ENCODE measurements around the gene MRPS15.
"Not testable (repeated sequence)": the region's sequence is repeated elsewhere in the genome, so short reads cannot be mapped to it uniquely, and the experiment has no call there.

The MRPS15 gene

DNA sequence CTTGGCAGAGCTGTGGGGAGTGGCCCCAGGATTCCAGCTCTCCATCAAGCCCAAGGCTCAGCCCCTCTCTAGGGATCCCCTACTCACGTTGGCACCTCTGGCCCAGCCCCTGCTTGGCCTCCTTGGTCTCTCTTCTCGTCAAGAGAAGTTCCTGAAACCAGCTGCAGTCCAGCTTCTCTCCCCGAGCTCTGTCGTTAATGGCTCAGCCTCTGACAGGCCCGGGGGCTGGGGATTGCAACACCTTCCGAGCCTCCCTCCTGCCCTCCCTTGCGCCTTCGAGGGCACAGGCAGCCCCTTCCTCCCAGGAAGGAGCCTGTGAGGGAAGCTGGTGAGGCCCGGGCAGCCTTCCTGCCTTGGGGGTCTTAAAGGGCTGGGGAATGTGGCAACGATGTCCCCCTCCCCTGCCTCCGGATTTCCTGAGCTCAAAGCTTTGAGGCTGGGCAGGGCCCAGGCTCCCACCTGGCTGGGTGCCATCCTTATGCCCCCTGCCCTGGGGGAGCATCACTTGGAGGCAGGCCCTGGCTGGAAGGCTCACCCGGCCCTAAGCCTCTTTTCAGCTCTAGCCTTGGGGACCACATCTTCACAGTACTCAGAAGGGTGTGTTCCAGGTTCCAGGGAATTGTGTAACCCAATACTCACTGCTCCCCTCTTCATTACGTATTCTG, 18.7 kb upstream of the MRPS15 start, which contains the start of gene CSF3R:
TSS of gene CSF3R (minus strand) at position 190 of the 665 bp plus-strand sequence. CDS start 3,417 bp downstream, outside the sequence.
- DNase-seq (ENCODE audit: low read depth) = no peak

DNA sequence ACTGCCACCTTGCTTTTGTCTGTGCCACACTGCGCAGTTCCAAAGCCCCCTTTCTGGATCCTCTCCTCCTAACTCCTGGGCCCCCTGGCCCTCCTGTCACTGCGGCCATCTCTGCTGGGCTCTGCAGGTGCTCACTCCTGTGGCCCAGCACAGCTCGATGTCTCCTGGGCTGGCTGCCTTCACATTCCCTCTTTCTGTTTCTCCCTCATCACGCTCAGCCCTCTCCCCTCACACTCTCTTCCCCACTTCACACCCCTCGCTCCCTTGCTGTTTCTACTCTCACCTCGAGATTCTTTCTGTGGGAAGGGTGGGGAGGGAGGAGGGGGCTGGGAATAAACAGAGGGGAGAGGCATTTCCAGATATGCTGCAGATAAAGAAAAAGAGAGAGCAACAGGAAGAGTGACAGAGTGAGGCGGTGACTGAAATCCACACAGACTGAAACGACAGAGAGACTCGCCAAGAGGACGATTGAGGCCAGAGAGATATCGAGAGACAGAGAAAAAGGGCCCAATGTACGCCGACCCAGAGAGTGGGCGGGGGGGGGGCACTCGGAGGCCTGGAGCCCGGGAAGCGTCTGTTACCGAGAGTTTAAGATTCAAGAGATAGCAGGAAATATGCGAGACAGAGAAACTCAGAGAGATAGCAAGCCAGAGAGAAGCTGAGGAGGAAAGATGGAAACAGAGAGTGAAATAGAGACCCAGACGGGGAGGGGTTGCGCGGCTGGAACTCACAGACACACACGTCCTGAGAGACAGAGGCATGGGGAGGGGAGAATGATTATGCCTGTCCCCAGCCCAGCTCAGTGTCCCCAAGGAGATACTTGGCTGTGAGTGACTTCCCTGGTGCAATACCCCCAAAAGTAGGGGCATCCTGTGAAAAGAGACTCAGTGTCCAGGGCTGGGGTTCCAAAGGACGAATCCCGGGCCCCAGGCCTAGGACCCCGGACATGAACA, 17.9 kb upstream of the MRPS15 start:
- DNase-seq (ENCODE audit: low read depth) = no peak

DNA sequence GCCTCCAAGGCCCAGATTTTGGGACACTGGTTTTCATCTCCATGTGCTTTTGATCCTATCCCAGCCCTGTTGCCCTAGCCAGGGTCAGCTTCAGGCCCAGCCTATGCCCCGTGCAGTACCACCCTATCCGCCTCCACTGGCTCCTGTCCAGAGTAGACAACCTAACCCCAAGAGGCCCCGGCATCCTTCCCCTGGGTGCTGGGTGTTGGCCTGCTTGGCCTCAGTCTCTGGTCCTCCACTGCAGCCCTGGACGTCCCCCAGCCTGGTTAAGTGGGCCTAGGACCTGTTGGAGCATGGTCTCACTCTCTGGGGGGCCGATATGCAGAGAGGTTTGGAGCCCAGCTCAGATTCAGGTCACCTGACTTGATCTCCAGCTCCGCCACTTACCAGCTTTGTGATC, 16.9 kb upstream of the MRPS15 start:
- no peak for DNase-seq (ENCODE audit: low read depth)

DNA sequence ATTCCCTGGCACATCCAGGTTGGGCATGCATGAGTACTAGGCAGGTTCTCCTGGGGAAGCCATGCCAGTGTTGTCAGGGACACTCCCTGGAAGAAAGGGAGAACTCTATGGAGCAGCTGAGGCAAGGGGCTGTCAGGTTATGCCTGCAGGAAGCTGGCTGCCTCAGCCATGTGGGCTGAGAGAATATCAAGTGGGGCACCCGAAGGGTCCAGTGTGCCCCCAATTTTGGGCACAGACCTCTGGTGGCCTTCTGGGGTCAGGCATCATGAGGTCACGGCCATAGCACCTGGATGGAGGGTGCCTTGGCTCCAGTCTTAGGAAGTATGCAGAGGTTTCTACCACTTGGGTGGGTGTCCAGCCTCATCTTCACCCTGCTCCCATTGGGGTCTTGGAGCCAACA, 16.0 kb upstream of the MRPS15 start:
- DNase-seq (ENCODE audit: low read depth) = no peak

DNA sequence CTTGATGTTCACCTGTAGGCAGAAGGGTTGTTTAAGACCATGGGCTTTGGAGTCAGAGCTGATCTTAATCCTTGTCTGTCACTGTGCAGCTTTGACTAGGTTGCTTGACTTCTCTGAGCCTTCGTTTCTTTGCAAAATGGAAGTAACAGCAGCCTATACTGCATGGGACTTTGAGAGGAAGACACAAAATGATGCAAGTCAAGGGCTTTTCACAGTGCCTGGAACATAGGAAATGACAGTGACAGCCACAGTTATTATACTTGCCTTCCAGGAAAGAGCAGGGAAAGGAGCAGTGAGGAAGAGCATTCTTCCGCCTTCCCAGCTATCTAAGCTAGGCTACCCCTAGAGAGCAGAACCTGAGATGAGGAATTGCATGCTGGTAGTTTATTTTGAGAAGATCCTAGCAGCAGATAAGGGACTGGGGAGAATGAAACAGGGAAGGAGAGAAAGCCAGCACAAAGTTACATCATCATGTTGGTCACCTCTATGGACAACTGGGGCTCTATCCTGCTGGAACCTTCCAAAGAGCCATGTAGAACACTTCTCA, 15.4 kb upstream of the MRPS15 start:
- DNase-seq (ENCODE audit: low read depth) = no peak

DNA sequence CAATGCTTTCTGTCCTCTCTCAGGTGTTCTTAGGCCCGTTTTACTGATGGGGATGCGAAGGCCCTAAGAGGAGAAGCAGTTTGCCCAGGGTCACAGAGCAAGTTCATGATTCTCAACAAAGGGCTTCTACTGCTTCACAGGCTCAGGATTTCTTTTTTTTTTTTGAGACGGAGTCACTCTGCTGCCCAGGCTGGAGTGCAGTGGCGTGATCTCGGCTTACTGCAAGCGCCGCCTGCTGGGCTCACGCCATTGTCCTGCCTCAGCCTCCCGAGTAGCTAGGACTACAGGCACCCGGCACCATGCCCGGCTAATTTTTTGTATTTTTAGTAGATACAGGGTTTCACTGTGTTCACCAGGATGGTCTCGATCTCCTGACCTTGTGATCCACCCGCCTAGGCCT, 13.4 kb upstream of the MRPS15 start:
- DNase-seq (ENCODE audit: low read depth) = not testable (repeated sequence)

- no peak for DNase-seq (ENCODE audit: low read depth)
Measured at GRCh38 chr1:36476945-36477344, 12.8 kb upstream of the MRPS15 start.

DNA sequence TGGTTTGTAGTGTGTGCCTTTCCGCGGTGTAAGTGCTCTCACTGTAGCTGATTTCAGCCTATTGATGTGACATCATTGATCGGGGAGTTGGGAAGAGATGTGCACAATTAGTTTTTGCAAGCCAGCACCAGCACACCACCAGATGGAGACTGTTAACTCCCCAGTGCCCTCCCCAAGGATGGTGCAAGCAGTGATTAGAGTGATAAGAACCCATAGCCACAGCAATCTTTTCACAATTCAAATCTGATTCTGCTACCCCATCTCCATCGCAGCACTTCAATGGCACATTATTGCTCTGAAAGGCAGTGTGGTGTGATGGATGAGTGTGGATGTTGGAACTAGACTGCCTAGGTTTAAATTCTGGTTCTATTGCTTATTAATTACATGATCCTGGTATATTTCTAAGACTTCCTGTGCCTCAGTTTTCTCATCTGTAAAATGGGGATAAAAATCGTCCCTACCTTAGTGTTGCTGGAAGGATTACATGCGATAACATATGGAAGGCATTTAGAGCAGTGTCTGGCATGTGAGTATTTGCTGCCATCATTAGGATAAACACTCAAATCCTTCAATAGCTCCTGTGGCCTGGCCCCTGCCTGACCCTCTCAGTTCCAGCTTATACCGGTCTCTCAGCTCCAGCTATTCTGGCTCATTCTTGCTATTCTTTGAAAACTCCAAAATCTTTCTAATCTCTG, 11.9 kb upstream of the MRPS15 start:
- DNase-seq (ENCODE audit: low read depth) = no peak

GRCh38 chr1:36475341-36475740, 11.2 kb upstream of the MRPS15 start:
- DNase-seq (ENCODE audit: low read depth) = no peak

DNA sequence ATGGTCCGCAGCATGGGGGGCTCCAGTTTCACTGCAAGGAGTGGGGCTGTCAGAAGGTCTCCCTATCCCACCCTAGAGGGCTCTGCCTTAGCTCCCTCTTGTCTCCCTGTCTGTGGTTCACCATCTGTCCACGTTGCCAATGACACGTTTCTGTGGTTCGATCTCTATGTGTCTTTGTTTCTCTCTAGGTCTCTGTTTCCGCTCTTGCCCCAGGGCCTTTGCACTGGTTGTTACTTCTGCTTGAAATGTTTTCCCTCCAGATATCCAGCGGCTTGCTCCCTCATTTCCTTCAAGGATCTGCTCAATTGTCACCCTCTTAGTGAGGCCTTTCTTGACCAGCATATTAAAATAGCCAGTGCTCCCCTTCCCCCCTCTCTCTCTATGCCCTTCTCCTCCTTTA, 8.5 kb upstream of the MRPS15 start:
- DNase-seq (ENCODE audit: low read depth) = no peak

GRCh38 chr1:36471830-36472641, 7.9 kb upstream of the MRPS15 start:
- DNase-seq (ENCODE audit: low read depth) = no peak

DNA sequence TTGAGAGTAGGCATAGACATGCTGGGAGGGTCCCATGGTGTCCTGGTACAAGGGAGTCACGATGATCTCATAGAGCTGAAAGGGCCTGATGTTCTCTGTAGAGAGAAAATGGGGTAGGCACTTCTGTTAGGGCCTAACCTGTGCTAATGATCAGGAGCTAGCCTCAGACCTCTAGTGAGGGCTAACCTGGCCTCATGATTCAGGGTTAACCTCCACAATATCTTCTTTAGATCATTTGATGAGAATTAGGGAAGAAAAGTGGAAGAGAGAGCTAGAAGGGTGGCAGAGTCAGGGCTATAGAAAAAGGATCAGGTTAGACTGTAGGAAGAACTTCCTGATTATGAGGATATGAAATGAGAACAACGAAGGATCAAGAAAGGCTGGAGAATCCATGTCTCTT, 5.0 kb upstream of the MRPS15 start:
- no peak for DNase-seq (ENCODE audit: low read depth)

GRCh38 chr1:36467700-36468455, 3.7 kb upstream of the MRPS15 start:
- no peak for DNase-seq (ENCODE audit: low read depth)

DNA sequence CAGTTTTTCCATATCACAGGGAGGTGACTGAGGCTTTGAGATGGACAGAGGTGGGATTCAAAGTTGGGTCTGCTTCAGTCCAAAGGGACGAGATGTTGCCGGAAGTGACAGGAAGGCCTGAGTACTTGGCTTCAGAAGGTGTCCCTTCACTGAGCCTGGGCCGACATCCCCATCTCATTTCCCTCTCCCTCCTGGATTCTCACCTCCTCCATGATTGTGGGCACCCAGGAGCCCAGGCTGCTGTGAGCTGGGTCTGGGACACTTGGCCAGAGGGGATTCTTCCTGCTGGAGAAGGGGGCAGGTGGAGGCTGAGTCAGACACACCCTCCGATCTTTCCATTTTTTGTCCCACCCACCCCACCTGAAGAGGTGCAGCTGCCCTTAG, 2.8 kb upstream of the MRPS15 start:
- DNase-seq (ENCODE audit: low read depth) = no peak

DNA sequence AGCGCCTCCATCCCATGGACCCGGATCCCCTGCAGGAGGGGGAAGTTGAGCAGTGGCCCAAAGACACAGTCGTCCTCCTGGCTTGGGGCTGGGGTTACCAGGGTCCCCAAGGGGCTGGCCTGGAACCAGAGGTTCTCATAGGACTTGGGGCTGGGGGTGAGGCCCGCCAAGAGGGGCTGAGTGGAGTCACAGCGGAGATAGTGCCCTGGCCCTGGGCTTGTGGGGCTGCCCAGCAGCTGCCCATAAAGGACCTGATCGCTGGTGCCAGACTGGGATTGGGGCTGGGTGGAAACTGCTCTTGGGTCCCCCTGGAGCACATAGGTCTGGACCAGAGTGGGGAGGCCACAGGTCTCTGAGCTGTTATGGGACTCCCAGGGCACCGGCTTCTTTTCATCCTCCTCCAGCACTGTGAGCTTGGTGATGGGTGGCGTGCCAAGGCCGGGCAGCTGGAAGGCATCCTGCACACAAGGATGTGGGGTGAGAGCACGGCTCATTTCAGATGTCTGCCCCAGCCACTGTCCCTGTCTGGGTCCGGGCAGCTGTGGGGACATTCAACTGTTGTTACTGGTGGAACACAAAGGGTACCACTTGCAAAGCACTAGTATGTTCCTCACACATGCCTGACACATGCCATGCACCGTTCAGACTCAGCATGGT, 2.3 kb upstream of the MRPS15 start:
- DNase-seq (ENCODE audit: low read depth) = no peak

GRCh38 chr1:36465731-36466369, 1.7 kb upstream of the MRPS15 start:
- no peak for DNase-seq (ENCODE audit: low read depth)

DNA sequence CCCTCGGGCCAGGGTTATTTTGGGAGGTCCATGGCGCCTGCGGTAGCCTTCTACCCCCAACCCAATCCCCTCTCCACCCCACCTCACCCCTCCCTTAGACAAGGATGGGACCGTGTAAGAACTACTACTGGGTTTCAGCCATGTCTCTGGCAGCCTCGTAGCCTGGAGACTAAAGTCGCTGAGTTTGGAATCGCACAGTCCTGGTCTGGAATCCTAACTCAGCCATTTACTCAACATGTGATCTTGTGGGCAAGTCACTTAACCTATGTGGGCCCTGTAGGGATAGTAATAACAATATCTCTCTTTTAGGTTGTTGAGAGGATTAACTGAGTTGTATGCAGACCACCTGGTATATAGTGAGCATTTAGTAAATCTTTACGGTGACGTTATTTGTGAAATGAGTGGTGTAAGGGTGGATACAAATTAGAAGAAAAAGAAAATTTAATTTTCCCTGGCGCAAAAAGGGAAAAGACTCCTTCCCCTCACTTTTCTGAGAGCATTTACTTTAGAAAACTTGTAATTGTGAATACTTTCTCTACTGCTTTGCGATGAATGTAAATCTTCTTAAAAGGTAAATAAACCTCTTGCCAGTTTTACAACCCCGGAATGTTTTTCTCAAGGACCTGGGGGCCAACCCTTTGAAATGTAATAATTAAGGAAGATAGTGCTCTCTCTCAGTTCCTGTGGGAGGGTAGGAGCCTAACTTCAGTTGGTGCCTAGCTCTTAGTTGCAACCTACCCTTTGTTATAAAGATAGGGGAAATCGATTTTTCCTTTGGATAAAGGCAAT, 615 bp upstream of the MRPS15 start:
- no peak for DNase-seq (ENCODE audit: low read depth)

DNA sequence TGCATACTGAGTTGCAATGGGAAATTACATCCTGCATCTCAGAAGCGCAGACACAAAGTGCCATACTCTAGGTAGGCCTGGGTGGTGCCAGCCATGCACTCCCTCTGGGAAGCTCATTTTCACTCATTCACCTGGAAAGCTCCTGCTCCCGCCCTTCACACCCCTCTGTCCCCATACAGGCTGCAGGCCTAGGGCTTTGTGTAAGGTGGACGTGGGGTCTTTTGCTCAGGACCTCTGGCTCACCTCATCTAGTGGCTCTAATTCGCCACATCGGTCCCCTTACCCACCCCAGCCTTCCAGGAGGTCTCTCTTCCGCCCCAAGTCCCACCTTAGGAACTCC, 751 bp downstream of the MRPS15 start:
- no peak for DNase-seq (ENCODE audit: low read depth)

GRCh38 chr1:36458910-36459309, 5.3 kb downstream of the MRPS15 start:
- DNase-seq (ENCODE audit: low read depth) = no peak

All from T-helper 22 cell (primary cell).